GM21717 (cell line): Measurements from ENCODE around the gene SDHB.

Experiments used
- ATAC-seq: cut with Tn5 transposase; IDR thresholded peaks from one replicate; pipeline ENCODE4 v1.9.1; 2021; ENCODE audit warnings: mild to moderate bottlenecking, moderate library complexity; ENCODE audit not compliant: unreplicated experiment

Gene SDHB

DNA sequence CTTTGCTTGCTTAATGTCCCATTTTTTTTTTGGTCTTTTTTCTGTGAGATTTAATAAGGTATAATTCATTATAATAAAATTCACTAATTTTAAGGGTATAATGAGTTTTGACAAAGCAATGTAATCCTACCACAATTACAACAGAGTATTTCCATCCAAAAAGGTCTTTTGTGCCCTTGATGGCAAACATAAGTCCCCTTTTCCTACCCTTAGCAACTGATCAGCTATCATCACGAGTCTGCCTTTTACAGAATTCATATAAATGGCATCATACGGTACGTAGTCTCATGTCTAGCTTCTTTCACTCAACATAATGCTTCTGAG is 7.5 kb downstream of the SDHB start:
- no peak for ATAC-seq

DNA sequence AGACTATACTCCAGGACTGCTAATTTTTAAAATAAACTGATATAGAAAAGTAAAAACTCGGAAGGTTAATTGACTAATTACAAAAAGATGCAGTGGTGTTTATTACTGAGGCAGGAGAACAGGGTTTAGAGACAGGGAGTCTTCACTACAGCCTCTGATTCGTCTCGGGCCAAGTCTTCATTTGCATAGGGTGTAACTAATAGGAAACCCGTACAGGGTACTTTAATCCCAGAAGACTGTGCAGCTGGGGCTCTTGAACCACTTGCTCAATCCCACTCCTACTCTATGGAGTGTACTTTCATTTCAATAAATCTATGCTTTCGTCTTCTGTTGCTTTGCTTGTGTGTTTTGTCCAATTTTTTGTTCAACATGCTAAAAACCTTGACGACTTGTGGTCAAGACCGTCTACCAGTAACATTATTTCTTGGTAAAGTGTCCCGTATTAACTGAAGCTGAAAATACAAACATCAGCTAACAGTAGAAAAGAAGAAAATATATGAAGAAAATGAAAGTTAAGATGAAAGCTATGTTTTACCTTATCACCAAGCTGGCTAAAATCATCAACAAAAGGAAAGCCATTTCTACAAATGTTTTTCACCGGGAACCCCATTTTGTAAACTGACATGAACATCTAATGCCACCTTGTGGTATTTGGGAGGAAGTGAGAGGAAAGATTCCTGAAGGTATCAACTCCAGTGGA is 8.0 kb downstream of the SDHB start:
- ATAC-seq = no peak

DNA sequence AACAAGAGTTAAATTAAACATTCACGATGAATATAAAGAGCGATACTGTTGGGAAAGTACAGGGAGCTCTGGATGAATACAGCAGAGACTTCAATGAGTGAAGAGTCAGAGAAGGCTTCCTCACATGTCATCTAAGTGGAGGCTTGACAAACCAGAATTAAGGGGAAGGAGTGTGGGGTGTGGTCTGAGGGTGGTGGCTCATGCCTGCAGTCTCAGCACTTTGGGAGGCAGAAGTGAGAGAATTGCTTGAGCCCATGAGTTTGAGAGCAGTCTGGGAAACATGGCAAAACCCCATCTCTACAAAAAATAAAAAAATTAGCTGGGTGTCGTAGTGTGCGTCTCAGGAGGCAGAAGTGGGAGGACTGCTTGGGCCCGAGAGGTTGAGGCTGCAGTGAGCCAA is 8.7 kb downstream of the SDHB start:
- no peak for ATAC-seq

DNA sequence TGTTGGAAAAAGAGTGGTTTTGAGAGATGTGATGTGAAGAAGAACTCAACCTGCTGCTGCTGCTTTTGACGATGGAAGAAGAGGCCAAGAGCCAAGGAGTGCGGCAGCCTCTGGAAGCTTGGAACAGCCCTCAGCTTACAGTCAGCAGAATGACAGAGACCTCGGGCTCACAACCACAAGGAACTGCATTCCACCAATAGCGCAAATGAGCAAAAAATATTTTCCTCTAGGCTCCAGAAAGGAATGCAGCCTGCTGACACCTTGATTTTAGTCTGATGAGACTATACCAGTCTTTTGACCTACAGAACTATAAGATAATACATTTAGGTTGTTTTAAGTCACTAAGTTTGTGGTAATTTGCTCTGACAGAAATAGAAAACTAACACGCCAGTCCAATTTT is 10.2 kb downstream of the SDHB start:
- ATAC-seq = no peak

DNA sequence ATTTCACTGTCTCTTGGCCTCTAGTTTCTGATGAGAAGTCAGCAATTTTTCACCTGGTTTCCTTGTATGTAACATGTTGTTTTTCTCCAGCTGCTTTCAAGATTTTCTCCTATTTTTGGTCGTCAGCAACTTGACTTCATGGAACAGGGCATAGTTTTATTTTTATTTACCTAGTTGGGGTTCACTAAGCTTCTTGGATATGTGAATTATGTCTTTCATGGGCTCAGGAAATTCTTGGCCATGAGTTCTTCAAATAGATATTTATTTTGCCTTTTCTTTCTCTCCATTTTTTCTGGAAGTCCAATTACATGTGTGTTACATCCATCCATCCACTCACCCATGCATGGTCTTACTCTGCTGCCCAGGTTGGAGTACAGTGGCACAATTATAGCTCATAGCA is 13.7 kb downstream of the SDHB start:
- ATAC-seq = no peak

DNA sequence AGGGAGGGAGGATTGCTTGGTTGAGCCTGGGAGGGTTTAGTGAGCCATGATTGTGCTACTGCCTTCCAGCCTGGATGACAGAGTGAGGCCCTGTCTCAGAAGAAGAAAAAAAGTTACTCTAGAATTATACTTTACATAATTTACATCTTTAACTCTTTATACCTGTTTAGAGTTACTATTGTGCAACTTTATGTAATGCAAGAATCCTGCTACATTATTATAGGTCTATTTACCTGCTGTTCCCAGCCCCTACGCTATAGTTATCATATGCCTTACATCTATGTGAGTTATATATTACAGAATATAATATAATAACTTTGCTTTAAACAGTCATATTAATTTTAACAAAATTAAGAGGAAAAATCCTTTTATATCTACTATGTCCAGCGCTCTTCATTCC is 14.3 kb downstream of the SDHB start:
- ATAC-seq = no peak

DNA sequence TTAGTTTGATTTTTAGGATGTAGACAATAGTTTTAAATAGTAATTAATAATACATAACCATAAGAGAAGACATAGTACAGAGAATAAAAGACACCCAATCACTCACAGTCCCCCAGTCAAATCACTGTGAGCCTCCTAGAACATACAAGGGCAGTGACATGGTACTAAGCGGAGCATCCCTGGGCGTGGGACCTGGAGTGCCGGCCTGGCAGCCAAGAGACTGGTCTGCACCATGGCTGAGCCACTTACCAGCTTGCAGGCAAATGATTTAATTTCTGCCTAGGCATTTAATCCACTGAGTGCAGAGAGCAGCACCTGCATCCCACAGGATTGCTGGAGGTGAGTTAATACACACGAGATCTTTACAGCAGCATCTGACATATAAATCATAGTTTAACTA is 20.4 kb downstream of the SDHB start:
- no peak for ATAC-seq

DNA sequence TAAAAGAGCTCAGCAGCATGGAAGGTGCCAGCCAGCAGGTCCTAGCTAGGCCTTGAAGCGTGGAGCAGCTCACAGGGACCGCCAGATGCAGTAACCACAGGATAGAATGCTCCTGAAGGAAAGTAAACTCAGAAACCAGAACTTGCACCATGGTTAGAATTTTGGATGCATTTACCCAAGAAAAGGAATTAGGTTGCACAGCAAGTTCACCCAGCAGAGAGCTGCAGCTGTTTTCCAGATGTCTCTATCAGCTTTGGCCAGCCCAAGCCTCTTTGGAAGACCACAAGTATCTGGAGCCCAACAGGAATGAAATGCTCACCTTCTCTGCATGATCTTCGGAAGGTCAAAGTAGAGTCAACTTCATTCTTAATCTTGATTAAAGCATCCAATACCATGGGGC is 21.1 kb downstream of the SDHB start:
- no peak for ATAC-seq

DNA sequence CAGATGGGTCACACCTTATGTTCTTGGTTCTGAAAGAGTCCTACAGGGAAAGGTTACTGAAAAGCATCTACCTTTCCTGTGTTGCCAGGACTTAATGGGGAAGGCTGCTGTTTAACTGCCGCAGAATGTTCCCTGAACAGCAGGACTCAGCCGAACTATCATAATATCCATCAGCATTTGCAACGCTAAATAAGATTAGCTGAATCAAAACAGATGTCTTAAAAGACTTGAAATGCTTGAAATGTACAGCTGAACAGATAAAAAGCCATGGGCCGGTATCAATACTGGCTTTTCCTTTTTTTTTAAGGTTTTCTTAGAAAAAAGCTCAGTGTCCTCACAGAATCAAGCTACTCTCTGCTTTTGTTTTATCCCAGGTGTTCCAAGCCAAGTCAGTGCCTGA is 22.4 kb downstream of the SDHB start:
- ATAC-seq = no peak

DNA sequence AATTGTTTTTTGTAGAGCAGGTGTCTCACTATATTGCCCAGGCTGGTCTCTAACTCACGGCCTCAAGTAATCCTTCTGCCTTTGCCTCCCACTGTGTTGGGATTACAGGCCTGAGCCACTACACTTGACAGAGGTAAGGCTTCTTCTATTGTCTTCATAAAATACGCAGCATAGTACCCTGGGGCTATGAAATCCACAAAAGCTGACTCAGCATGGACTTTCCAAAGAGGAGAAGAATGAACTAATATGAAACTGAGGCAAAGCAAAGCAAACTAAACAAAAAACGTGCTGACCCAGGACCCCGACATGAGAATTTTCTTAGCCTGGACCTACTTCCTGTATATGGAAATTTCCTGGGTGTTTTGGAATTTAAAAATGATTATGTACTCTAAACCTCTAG is 23.6 kb downstream of the SDHB start:
- ATAC-seq = no peak

DNA sequence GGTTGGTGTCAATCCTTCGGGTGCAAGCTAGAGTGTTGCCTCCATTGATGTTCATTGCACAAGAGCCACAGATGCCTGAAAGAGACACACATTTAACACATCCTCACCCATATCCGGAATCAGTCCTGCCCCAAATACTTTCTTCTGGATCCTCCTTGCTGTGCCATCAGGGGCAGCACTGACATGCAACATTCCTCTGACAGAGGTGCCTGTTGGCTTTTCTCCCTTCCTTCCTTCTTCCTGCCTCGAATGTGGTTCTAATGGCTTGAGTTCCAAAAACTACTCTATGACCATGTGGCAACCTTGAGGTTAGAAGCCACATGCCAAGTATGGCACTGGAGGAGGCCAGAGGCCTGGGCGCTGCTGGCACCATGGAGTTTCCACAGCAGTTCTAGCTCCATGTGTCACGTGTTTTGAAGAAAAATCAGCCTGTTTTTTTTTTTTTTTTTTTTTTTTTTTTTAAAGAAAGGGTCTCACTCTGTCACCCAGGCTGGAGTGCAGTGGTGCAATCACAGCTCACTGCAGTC is 25.1 kb downstream of the SDHB start:
- no peak for ATAC-seq

DNA sequence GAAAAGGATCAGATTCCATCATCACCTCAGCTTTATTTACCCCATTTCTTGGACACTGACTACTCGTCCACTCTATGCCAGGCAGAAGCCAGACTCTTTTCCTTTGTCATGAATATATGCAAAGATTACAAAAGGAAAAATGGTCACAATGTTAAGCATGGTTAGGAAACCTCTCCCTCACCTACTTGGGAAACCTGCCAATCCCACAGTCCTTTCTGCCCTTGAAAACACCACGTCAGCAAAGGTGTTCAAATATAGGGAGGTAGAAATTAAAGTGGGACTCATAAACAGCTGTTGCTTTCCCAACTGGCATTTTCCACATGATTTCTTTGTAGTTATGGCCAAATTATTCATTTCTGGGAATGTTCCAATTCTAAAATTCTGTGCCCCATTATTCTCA is 25.9 kb downstream of the SDHB start:
- ATAC-seq = no peak

DNA sequence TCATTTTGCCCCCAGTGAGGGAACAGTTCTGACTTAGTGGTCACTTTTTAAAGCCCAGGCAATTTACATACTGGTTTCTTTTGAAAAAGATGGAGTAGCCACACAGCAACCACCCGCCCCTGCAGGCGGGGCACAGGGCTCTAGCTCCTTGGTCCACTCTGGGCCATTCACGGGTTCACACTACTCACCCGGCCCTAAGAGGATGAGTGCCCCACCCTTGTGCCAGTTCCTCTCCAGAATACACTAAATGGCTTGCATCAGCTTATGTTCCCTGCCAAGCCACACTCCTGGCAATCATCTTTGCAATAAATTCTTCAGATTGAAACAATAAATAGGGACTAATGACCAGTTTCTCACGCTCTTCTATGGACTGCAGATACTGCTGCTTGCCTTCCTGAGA is 26.4 kb downstream of the SDHB start:
- no peak for ATAC-seq

DNA sequence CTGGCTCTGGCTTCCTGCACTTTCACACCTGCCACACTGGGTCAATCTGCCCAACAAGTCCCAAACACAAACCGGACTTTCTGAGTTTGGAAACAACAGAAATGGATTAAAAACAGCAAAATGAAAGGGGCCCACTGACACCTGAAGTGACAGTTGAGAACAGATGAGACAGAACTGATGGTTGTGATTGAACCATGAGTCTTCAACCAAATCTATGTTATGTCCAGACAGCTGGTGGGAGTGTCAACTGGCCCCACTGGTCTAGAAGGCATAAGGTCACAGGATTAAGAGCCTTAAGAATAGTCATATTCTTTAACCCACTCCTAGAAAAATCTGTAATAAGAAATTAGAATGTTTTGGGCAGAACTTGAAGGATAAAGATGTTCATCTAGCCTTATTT is 29.1 kb downstream of the SDHB start:
- no peak for ATAC-seq

DNA sequence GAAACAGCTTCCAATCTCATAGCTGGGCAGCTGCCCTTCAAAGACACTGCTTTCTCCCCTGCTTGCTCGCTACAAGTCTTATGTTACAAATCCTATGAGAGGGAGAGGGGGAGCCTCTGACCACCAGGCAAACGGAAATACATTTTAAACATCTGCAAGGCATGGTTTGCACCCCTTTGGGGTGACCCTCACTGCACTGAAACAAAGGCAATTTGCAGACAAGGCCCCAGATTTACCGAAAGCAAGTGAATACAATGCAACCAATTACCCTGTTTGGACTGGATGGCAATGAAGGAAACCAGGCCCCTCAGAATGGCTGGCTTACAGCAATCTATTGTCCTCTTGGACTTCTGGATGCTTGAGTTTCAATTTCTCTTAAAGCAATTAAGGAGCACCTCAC is 30.3 kb downstream of the SDHB start:
- no peak for ATAC-seq

DNA sequence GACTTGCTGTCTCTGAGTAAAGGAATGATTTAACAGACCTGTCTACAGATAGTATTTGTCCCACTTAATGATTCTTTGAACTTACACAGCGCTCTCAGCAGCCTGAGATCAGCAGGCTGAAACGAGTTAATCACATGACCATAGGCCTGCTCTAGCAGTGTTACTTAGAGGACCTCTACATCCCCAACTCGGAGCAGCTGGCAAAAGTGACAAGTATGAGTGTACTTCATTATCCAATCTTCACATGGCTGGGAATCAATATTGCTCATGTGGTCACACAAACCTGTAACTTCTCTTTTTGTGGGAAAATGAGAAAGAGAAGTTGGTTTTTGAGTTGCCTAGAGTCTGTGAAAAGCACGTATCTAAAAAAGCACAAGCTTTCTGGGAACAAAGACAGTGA is 30.7 kb downstream of the SDHB start:
- ATAC-seq = no peak

DNA sequence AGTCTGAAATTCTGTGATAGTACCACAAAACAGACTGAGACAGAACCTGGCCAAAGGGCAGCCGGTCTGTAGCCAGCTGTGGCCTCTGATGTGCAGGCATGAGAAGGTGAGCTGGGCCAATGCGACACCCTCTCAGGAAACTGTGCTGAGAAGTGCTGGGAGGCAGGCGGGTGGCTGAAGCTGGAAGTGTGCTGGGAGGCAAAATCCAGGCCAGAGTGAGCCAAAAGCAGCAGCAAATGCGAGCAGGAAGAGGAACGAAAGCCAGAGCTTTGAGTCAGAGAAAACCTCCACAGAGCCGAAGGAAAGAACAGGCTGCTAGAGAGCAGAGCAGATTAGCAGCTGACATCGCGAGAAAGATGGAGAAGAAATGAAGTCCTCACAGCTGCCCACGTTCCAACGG is 31.9 kb downstream of the SDHB start:
- no peak for ATAC-seq

DNA sequence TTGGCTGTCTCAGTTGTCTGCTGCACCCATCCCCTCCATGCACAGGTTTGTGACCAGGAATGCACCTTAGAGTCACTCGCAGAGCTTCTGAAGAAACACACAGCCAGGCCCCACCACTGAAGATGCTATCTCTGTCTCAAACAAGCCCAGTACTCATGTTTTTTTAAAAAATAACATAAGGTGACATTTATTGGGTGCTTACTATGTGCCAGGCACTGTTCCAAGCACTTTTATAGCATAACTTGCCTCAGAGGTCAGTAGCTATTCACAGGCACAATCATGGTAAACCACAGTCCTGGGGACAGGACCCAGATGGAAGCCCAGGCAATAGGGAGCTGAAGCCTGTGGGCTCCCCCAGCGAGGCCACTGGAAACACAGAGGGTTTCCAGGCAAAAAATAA is 33.3 kb downstream of the SDHB start:
- no peak for ATAC-seq

DNA sequence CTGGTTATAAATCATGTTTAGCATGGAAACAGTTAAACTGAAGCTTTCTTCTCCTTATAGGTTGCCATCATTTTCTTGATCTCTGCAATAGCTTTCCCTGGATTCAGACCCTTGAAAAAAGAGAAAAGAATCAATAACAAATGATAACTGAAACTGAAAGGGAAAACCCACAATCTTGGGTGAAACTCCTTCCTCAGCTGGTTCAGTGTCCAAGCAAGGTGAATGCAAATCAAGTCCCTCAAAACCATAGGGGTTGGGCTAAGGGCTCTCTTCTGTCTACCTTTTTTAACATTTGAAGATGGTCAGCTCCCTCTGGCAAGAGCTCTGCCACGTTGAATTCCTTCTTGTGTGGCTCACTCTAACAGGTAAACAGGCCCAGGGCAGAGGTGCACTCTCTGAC is 35.0 kb downstream of the SDHB start:
- no peak for ATAC-seq

DNA sequence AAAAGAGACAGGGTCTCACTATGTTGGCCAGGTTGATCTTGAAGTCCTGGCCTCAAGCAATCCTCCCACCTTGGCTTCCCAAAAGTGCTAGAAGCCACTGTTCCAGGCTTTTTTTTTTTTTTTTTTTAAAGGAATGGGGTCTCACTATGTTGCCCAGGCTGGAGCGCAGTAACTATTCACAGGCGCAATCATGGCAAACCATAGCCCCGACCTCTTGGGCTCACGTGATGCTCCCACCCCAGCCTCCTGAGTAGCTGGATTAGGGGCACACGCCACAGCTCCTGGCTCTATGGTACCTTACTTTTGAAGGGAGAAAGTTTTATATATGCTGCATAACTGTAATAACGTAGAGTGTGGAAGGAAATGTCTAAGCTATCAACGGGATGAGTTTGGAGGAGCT is 36.4 kb downstream of the SDHB start:
- ATAC-seq = no peak

DNA sequence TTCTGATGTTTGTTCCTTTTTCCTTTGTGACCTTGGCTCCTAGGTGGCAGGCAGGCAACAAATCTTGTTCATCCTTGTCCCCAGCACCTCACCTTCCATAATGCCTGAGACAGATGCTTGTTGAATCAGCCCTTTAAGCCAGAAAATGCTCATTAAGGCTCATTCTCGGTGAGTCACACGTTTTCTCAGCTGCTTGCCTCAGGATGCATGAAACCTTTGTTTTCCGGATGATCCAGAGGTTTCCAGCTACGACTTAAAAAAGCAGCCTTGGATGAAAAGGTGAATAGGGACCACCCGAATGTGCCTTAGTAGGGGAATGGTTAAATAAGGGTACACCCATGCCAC is 37.5 kb downstream of the SDHB start:
- ATAC-seq = no peak

DNA sequence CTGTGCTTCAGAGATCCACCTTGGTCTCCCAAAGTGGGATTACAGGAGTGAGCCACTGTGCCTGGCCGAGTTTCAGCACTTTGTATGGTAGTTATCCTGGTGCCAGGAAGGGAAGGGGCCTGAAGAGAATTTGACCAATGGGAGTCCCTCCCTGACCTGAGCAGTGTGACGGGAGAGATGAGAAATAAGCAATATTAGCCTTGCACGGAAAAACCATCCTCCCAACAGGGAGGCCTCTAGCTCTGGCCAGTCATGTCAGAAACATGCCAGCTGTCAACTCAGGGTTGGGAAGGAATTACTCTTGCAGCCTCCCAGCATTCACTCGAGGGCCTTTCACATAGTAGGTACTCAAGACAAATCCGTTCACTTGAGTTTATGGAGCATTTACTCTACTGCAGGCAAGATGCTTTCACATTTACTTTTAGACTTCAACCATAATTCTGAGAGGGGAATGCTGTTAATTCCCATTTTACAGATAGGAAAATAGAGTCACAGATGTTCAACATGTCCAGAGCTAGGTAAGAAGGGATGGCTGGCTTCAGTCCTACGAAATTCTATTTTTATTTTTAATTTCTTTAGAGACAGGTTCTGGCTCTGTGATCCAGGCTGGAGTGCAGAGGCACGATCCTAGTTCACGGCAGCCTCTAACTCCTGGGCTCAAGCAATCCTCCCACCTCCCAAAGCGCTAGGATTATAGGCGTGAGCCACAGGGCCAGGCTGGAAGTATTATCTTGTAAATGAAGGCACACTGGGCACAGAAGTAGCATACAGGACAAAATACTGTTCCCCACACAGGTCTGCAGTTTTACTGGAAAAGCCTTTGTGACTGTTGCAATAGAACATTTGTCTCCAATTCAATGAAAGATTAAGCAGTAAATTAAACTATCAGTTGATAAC is 38.9 kb downstream of the SDHB start:
- no peak for ATAC-seq
